Measurements from ENCODE around the gene SERAC1.

SERAC1 gene

GRCh38 chr6:158118886-158119285, 49.2 kb downstream of the SERAC1 start:
- no peak for DNase-seq

- DNase-seq: no peak
Observed at GRCh38 chr6:158115508-158115907, 52.6 kb downstream of the SERAC1 start.

- DNase-seq: no peak
Observed at GRCh38 chr6:158115102-158115501, 53.0 kb downstream of the SERAC1 start.

DNA sequence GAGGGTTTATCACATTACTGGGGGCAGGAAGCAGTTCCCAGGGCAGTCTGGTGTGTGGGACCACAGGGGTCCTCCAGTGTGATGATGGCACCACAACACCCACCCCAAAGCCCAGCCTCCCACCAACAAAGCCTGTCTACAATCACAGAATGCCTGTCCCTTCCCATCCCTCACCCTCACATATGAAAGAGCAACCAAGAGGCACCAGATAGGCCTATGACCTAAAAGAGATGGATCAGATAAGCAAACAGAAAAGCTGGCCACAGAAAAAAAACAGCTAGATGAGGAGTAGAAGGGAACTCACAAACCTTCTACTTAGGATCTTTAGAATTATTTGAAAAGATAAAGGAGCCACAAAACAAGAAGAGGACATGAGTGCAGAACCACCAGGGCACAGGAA, 54.3 kb downstream of the SERAC1 start:
- no peak for DNase-seq

DNA sequence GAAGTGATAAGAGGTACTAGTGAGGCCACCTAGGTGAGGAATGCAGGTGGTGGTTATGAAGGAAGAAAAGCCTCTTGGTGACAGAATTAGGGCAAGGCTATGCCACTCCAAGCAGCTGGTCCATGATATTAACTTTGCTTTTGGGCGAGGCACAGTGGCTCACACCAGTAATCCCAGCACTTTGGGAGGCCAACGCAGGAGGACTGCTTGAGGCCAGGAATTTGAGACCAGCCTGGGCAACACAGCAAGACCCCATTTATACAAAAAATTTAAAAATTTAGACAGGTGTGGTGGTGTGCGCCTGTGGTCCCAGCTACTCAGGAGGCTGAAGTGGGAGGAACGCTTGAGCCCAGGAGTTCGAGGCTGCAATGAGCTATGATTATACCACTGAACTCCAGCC, 56.1 kb downstream of the SERAC1 start:
- DNase-seq: no peak

DNA sequence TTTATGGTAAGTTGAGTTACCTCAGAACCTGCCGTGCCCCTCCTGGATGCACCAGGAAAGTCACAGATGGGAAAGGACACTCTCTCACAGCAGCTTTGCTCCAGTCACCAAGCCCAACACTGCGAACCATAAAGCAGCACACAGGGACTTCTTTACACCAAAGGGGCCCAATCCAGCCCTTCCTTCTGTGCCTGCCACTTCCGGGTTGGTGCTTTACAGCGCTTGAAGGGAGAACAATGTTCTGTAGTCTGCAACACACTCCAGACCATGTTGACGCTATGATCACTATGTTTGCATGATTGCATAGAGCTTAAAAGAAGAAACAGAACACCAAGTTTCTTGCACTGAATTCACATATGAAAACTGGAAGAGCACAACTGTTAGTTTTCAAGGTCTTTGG, 57.1 kb downstream of the SERAC1 start:
- DNase-seq: no peak

DNA sequence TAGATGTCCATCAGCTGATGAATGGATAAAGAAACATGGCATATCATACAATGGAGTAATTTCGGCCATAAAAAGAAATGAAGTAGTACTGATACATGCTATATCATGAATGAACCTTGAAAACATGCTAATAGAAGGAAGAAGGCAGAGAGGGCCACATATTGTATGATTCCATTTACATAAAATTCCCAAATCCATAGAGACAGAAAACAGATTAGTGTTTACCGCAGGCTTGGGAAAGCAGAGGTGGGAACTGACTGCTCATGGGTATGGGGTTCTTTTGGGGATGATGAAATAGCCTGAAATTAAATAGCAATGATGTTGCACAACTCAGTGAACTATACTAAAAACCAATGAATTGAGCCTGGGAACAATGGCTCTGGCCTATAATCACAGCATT, 58.3 kb downstream of the SERAC1 start:
- no peak for DNase-seq

DNA sequence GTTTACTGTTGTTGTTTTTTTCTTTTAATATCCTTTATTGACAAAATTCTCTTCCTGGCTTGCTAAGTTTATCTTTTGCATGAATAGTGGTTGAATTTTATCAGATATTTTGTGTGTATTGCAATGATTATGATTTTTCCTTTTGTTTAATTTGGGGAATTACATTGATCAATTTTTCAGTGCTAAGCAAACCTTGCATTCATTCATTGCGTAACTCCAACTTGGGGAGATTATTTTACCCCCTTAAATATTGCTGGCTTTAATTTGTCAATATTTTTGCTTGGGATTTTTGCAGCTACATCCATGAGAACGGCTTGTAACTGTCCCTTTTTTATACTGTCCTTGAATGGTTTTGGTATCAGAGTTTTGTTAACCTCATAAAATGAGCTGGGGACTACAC, 63.4 kb downstream of the SERAC1 start:
- DNase-seq: no peak

- DNase-seq: no peak
Observed at GRCh38 chr6:158103228-158103627, 64.8 kb downstream of the SERAC1 start.

GRCh38 chr6:158095671-158096070, 72.4 kb downstream of the SERAC1 start:
- no peak for DNase-seq

DNA sequence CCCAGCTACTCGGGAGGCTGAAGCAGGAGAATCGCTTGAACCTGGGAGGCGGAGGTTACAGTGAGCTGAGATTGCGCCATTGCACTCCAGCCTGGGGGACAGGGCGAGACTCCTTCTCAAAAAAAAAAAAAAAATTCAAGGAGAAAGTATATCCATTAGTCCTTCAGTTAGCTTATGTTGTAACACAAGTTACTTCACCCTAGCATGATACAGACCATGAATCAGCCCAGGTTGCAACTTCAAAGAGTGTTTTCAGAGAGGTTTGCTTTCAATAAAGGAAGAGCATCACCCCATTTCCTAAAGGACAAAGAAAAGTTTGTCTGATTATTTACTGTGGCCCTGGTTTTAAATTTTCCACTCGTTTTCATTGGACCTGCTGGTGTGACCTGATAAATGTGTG, 73.0 kb downstream of the SERAC1 start:
- DNase-seq: no peak

GRCh38 chr6:158092806-158093205, 75.3 kb downstream of the SERAC1 start:
- DNase-seq: no peak

GRCh38 chr6:158087224-158087867, 80.7 kb downstream of the SERAC1 start:
- no peak for DNase-seq

GRCh38 chr6:158086504-158087223, 81.4 kb downstream of the SERAC1 start:
- DNase-seq: no peak

DNA sequence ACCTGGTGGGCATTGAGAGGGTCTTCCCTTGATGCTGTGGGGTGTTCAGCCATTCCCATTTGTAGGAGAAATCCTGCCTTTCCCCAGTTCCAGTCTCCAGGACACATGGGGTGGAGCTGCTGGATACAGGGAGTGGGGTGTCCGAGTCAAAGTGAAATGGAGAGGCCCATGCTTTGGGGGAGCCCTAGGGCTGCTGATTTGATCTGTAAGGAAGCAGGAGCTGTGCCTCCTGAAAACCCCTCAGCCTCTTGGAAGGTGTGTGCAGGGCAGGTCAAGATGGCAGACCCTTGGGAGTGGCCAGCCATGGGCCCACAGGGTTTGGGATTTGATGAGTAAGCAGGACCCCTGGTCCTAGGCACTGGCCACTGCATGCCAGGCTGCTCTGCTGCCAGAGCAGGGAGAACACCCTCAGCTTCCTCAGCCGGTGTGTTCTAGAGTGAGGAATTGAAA, 82.0 kb downstream of the SERAC1 start:
- DNase-seq: no peak

DNA sequence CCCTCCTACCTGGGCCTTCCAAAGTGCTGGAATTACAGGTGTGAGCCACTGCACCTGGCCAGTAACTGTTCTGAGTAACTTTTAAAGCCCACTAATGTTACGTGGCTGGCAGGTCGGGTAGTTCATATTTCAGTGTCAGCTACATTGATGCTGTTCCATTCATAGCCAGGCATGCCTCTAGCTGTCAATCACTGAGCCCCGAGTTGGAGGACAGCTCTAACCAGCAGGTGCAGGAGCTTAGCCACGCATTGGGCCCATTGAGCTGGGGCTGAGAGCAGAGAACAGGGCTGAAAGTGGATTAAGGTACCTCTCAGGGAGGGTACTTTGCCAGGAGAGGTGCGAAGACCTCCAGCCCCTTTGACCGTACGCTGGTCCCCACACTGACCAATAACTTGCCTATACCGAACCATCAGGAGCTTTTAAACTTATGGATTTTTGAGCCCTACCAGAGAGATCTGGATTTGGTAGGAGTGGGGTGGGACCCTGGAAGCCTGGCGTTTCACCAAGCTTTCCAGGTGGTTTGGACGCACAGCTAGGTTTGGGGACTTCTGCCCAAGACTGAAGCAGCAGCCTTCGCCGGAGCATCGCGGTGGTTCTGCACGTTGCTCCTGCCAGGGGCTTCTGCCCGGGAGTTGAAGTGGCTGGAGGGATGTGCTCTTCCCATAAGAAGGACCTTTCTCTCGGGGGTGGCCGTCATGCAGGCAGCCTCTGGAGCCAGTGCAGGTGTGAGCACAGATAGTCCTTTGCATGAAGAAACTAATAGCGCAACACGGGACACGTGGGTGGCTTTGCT, 82.6 kb downstream of the SERAC1 start:
- DNase-seq: no peak

DNA sequence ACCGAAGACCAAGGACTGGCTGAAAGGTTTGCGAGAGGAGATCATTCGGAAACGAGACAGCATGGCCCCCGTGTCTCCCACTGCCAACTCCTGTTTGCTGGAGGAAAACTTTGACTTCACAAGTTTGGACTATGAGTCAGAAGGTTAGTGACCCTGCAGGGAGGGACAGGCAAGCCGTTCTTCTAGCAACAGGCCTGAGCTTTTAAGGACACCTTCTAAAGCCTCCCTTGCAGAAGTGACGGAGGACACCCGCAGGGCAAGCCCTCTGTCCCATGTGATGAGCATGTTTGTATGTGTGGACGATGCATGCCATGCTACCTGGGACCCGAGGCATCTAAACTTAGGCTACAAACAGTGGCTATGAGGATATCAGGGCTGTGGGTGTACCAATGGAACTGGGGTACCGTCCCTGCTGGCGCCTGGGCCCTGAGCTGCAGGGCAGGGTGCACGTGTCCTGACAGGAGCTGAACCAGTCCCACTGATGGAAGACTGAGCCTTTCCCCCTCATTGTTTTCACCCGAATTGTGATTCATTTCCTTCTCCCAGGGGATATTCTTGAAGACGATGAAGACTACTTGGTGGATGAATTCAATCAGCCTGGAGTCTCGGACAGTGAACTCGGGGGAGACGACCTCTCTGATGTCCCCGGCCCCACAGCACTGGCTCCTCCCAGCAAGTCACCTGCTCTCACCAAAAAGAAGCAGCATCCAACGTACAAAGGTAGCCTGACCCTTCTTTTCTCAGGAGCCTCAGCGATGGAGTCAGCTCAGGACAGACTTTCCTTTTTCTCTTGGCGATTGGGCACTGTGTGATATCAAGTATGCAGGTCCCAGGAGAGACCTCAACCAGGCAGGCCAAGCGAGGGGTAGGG, 84.4 kb downstream of the SERAC1 start:
- no peak for DNase-seq

DNA sequence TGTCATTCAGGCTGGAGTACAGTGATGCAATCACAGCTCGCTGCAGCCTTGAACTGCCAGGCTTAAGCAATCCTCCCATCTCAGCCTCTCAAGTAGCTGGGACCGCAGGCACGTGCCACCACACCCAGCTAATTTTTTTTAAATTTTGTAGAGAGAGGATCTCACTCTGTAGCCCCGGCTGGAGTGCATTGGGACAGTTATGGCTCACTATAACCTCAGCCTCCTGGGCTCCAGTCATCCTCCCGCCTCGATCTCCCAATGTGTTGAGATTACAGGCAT, 86.5 kb downstream of the SERAC1 start:
- no peak for DNase-seq

DNA sequence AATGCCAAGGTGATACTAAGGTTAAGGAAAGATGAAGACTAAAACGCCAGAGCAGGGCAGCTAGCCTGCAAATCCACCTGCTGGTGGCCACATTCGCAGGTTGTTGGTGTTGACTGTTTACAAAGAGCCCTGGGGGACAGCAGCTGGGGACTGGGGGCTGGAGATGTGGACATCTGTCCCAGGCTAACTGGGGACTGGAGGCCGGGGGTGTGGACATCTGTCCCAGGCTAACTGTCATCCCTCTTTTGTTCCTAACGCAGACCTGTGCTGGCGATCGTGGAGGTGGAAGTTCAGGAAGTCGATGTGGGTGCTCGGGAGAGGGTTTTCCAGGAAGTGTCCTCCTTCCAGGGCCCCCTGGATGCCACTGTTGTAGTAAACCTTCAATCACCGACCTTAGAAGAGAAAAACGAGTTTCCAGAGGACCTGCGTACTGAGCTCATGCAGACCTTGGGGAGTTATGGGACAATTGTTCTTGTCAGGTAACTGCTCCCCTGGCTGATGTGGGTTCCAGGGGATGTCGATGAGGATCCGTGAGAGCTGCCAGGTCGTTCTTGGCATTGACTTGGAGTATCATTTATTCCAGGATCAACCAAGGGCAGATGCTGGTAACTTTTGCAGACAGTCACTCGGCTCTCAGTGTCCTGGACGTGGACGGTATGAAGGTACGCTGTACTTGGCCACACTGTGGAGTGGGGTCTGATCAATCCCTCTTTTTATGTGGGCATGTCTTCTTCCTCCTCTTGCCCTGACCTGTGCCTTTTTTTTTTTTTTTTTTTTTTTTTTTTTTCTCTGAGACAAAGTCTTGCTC, 87.0 kb downstream of the SERAC1 start:
- DNase-seq: no peak

DNA sequence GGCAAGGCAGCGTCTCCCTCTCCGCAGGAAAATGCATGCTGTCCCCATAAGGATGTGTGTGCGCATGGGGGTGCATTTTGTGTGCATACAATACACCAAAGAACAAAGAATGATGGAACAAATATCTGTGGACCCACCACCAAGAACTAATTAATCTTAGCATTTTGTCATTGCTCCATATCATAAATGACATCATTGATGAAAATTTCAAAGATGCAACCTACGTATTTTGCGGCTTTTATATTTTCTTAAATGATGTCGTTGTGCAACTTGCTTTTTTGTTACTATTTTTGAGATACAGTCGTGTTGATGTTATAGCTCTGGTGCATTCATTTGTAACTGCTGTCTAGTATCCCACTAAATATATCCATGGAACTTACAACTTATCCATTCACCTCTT, 89.7 kb downstream of the SERAC1 start:
- DNase-seq: no peak

DNA sequence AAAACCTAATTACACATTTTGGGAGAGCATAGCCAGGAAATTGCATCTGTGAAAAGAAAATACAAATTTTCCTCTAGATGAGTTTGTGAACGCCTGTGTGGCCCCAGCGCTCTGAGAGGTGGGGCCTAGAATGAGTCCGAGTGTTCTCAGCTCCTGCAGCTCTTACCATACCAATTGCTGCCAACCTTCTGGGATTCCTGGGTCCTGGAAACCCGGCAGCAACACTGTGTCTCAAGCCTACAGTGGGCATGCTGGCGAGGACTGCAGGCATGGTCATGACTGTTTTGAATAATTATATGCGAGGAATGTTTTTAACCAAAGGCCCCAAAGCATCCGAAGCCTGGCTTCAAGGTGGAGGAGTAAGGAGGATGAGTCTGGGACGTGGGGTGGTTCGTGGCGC, 90.4 kb downstream of the SERAC1 start:
- no peak for DNase-seq

- DNase-seq: no peak
Observed at GRCh38 chr6:158076548-158076947, 91.5 kb downstream of the SERAC1 start.

Measured in stimulated activated CD4-positive, alpha-beta T cell treated with anti-CD3 and anti-CD28 coated beads, Interleukin-15, amount 100 ng/mL, for 24 hours (primary cell).